ENCODE results near the gene KANK4.
"Not testable (repeated sequence)": the region's sequence is repeated elsewhere in the genome, so short reads cannot be mapped to it uniquely, and the experiment has no call there.

Gene KANK4

GRCh38 chr1:62271134-62271533 is 48.1 kb downstream of the KANK4 start:
- no peak for DNase-seq

DNA sequence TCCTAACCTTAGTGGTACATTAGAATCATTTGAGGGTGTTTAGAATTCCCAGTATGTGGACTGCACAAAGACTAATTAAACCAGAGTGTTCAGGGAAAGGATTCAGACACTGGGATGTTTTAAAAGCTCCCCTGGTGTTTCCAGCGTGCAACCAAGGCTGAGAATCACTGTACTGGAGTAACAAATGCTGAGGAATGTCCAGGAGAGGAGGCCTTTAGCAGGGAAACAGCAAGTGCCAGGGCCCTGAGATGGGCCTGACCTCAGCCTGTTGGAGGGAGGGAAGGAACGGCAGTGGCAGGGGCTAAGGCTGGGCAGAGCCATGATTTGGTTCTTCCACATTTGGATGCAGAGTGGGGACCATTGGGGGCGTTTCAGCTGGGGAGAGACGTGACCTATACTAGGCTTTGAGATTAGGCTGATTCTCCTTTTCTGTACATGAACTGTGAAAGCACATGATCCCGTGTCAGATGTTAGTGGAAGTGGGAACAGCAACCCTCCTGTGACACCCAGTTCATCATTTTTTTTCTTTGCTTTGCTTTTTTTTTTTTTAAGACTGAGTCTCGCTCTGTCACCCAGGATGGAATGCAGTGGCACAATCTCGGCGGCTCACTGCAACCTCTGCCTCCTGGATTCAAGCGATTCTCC is 49.3 kb downstream of the KANK4 start:
- DNase-seq = no peak

DNA sequence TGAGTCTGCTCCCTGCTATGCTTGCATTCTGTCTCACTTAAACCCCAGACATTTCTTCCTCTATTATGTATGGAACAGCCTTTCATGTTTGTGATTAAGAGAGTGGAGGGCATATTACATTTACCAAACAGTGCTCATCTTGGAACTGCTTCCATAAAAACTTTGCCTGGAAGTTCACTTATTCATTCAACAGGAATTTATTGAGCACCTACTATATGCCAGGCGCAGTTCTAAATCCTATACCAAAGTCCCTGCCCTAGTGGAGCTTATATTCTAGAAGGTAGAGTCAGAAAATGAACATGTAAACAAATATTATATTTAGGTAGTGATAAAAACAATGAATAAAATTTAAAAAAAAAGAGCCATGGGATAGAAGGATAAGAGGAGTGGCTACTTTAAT is 49.8 kb downstream of the KANK4 start:
- no peak for DNase-seq

DNA sequence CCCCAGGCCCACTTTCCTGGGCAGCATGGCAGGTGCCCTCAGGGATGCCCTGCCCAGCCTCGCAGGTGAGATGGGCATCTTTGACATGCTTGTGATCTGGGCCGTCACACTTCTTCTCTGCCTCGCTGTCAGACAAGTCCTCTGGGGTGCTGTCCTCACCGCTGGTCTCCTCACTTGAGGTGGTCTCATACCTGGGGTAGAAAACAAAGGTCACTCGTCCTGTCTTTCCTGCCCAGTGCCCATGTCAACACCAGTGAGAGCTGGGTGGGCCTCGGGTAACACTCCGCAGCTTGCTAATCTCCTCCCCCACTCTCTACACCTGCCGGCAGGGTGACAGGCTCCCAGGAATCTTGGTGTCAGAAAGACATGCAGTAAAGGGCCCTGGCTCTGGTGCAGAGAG is 50.9 kb downstream of the KANK4 start:
- no peak for DNase-seq

- DNase-seq = no peak
Observed at GRCh38 chr1:62265956-62266935, 53.0 kb downstream of the KANK4 start.

GRCh38 chr1:62263814-62264353 is 55.4 kb downstream of the KANK4 start:
- DNase-seq = no peak

GRCh38 chr1:62263006-62263813 is 56.0 kb downstream of the KANK4 start:
- no peak for DNase-seq

DNA sequence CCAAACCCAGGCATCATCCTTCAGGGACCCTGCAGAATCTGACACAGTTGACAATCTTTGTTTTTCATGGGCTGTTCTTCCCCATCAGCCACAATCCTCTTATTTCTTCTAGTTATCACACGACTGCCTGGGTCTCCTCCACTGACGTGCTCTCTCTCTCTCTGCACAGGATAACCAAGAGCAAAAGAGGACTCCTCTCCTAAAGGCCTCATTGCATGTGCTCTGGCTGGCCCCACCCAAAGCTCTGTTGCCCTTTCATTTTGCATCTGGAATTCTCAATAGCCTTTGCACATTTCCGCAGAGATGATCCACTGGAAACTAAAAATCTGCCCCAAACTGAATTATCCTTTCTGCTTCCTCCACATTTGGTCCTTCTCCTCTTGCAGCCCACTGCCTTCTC is 58.5 kb downstream of the KANK4 start:
- no peak for DNase-seq

GRCh38 chr1:62259551-62259950 is 59.7 kb downstream of the KANK4 start:
- DNase-seq = no peak

DNA sequence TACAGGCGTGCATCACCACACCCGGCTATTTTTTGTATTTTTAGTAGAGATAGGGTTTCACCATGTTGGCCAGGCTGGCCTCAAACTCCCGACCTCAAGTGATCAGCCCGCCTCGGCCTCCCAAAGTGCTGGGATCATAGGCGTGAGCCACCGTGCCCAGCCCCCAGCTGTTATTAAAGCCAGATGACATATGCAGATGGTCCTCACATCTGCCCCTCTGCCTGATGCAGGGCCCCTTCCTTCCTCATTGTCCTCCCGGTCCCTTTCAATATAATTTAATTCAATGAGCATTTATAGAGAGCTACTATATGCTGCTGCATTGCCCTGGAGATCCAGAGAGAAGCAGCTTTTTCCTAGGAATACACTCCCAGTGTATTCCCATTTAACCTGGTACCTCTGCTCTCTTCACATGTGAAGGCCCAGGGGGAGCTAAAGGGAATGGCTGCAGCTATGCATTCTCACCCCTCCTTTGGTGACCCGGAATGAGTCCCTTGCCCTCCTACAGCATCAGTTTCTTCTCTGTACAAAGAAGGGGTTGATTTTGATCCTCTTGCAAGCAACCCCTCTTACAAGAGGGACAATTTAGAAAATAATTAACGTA is 69.0 kb downstream of the KANK4 start:
- no peak for DNase-seq

DNA sequence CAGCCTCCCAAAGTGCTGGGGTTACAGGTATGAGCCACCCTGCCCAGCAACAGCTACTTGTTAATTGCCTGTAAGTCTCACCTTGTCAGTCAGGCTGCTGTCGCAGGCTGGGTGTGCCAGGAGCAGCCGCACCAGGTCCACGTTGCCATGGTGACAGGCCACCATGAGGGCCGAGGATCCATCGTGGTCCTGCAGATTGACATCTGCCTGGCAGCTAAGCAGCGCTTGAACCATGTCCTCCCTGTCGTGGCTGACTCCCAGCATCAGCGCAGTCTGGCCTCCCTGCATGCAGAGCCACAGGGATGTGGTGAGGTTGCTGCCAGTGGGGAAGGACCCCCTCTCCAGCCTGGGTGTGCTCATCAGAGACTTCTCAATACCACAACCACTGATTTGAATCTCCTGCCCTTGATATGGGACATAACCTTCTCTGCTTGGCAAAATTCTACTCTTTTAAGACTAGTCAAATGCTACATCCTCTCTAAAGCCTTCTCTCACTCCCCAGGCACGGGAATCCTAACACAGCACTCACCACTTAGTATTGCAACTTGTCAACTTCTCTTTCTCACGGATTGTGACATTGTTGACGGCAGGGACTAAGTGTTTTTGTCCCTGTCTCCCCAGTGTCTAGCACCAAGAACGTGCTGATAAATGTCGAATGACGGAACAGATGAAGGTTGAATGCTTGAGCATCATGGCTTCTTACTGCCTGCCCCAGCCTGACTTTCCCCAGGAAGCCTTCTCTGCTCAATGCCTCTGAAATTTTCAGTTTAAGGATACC is 71.7 kb downstream of the KANK4 start:
- no peak for DNase-seq

- no peak for DNase-seq
Observed at GRCh38 chr1:62245201-62245600, 74.0 kb downstream of the KANK4 start.

DNA sequence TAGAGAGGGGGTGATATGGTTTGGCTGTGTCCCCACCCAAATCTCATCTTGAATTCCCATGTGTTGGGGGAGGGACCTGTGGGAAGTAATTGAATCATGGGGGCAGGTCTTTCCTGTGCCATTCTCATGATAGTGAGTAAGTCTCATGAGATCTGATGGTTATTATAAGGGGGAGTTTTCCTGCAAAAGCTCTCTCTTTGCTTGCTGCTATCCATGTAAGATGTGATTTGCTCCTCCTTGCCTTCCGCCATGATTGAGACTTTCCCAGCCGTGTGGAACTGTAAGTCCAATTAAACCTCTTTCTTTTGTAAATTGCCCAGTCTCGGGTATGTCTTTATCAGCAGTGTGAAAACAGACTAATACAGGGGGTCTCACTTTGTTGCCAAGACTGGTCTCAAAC is 74.9 kb downstream of the KANK4 start:
- DNase-seq = not testable (repeated sequence)

DNA sequence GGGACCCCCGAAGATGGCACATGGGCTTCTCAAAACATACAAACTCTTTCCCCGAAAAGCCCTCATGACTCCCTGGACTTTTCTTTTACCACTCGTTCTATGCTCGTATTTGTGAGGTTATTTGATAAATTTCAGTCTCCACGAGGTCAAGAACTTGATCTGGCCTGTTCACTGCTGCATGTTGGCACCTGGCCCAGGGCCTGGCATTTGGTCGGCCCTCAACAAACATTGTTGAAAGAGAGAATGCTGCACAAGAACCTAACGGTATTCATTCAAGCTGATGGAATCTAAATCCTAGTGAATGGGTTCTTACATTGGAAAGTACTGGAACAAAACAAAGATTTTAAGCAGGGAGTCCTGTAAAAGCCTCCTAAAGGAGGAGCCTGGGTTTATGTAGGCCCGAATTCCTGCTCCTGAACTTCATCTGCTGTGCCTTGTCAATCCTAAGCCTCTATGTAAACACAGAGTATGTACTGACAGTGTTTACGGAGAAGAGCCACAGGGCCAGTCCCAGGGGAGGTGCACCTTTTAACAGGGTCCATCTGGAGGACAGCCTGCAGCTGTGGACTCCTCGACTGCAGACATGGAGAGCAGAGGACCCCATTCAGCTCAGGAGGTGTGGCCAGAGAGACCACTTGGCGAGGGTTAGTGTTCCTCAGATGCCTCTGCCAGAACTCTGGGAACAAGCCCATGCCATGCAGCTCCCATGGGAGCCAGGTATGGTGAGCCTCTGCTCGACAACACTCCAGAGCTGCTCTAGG is 77.7 kb downstream of the KANK4 start:
- no peak for DNase-seq

- DNase-seq = no peak
Observed at GRCh38 chr1:62240651-62241370, 78.4 kb downstream of the KANK4 start.

DNA sequence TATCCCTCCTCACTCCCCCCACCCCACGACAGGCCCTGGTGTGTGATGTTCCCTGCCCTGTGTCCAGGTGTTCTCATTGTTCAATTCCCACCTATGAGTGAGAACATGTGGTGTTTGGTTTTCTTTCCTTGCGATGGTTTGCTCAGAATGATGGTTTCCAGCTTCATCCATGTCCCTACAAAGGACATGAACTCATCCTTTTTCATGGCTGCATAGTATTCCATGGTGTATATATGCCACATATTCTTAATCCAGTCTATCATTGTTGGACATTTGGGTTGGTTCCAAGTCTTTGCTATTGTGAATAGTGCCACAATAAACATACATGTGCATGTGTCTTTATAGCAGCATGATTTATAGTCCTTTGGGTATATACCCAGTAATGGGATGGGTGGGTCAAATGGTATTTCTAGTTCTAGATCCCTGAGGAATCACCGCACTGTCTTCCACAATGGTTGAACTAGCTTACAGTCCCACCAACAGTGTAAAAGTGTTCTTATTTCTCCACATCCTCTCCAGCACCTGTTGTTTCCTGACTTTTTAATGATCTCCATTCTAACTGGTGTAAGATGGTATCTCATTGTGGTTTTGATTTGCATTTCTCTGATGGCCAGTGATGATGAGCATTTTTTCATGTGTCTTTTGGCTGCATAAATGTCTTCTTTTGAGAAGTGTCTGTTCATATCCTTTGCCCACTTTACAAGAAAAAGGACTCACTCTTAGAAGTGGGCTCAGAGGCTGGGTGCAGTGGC is 79.4 kb downstream of the KANK4 start:
- DNase-seq = not testable (repeated sequence)

DNA sequence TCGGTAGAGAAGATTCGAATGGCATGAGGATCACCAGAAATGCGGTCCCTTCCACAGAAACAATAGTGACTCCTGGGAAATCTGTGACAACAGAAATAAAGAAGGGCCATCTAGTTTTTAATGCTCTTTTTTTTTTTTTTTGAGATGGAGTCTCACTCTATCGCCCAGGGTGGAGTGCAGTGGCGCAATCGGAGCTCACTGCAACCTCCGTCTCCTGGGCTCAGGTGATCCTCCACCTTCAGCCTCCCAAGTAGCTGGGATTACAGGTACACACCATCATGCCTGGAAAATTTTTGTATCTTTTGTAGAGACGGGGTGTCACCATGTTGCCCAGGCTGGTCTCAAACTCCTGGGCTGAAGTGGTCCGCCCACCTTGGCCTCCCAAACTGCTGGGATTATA is 80.7 kb downstream of the KANK4 start:
- no peak for DNase-seq

DNA sequence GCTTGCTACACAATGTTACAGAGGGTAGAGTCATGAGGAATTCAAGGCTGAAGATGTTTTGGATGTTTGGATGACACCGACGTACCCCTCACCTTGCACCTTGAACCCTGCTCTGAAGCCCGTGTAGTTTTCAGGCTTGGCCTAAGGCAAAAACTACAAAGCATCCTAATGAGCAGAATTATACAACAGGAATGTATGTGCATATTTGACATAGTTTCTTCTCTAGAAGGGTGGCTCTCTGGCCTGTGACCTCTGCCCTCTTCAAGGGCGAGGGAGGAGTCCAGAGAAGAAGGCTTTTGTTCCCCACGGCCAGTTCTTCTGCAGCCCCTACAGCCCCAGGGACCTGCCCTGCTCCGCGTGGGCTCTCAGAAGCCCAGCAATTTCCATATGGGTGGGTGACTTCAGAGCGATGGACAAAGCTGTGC is 81.3 kb downstream of the KANK4 start:
- DNase-seq = no peak

GRCh38 chr1:62237361-62237760 is 81.9 kb downstream of the KANK4 start:
- DNase-seq = no peak

DNA sequence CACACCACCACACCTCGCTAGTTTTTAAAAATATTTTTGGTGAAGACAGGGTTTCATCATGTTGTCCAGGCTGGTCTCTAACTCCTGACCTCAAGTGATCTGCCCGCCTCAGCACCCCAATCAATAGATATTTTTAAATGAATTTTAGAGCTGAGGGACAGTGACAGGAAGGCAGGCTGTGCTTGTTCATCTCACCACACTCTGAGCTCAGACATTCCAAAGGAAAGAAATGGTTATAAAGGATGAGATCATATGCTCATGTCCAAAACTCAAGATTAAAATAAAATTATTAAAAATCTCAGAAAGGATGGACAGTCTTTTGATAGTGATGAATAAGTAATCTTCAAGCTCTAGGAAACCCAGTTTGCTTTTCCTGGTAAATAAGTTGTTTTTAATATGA is 83.7 kb downstream of the KANK4 start:
- DNase-seq = no peak
